GM21825 (cell line): ENCODE results near the gene SAE1.
"Not testable (repeated sequence)": the region's sequence is repeated elsewhere in the genome, so short reads cannot be mapped to it uniquely, and the experiment has no call there.

Experiments
- ATAC-seq: cut with Tn5 transposase; IDR thresholded peaks from one replicate; pipeline ENCODE4 v1.9.1; 2021; ENCODE audit warnings: mild to moderate bottlenecking, moderate library complexity; ENCODE audit not compliant: unreplicated experiment

SAE1 gene

GRCh38 chr19:47125669-47125938 lies 5.0 kb upstream of the SAE1 start:
- no peak for ATAC-seq

GRCh38 chr19:47129579-47129978 lies 1.1 kb upstream of the SAE1 start:
- ATAC-seq: no peak

- no peak for ATAC-seq
Measured at GRCh38 chr19:47130120-47130588, 481 bp upstream of the SAE1 start.

GRCh38 chr19:47132194-47132852 lies 1.7 kb downstream of the SAE1 start:
- ATAC-seq: no peak

- ATAC-seq: no peak
Measured at GRCh38 chr19:47133021-47133471, 2.4 kb downstream of the SAE1 start.

- no peak for ATAC-seq
Measured at GRCh38 chr19:47134545-47134944, 3.9 kb downstream of the SAE1 start.

- no peak for ATAC-seq
Measured at GRCh38 chr19:47135156-47135555, 4.5 kb downstream of the SAE1 start.

- ATAC-seq: not testable (repeated sequence)
Measured at GRCh38 chr19:47141252-47141651, 10.6 kb downstream of the SAE1 start.

- no peak for ATAC-seq
Measured at GRCh38 chr19:47141695-47142094, 11.1 kb downstream of the SAE1 start.

- ATAC-seq: no peak
Measured at GRCh38 chr19:47142779-47143178, 12.1 kb downstream of the SAE1 start.

GRCh38 chr19:47143322-47144073 lies 12.9 kb downstream of the SAE1 start:
- ATAC-seq: no peak

GRCh38 chr19:47144630-47145029 lies 14.0 kb downstream of the SAE1 start:
- ATAC-seq: no peak

GRCh38 chr19:47145639-47146486 lies 15.2 kb downstream of the SAE1 start:
- ATAC-seq: no peak

- no peak for ATAC-seq
Measured at GRCh38 chr19:47146920-47147319, 16.3 kb downstream of the SAE1 start.

GRCh38 chr19:47151627-47152026 lies 21.0 kb downstream of the SAE1 start:
- ATAC-seq: no peak

GRCh38 chr19:47152205-47152604 lies 21.6 kb downstream of the SAE1 start:
- no peak for ATAC-seq

GRCh38 chr19:47152632-47153031 lies 22.0 kb downstream of the SAE1 start:
- ATAC-seq: no peak

GRCh38 chr19:47153266-47153665 lies 22.6 kb downstream of the SAE1 start:
- ATAC-seq: no peak

GRCh38 chr19:47155148-47155547 lies 24.5 kb downstream of the SAE1 start:
- ATAC-seq: no peak

GRCh38 chr19:47156861-47157430 lies 26.3 kb downstream of the SAE1 start:
- ATAC-seq: no peak
